ENCODE measurements around the gene EEF1B2.

DNA sequence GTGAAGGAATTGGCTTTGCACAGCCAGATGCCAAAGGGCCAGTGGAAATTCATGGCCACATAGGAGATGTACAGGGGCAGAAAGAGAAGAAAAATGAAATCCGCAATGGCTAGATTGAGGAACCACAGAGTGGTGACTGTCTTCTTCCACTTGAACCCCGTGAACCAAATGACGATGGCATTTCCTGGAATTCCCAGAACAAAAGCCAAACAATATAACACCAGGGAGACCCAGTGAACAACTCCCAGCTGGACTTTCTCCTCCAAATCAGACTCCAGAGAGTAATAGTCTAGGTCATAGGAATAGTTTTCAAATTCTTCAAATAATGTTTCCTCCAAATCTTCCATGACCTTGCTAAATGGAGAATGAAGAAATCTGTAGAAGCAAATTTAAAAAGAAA lies 17.2 kb downstream of the EEF1B2 start:
- TF ChIP-seq CTCF (IDR thresholded peaks at IDR 0.05; ENCODE audit: poor library complexity) (no peak), EZH2phosphoT487 (IDR thresholded peaks at IDR 0.05; ENCODE audit: low read depth, severe bottlenecking, unreplicated experiment) (no peak), EZH2 (IDR thresholded peaks at IDR 0.05; ENCODE audit: borderline replicate concordance) (no peak)

Measured in hepatocyte (in vitro differentiated cells).